A673 (cell line): ENCODE measurements around the gene SHOX. TPM values are rescaled to one million over a fixed set of nuclear protein-coding genes. Genes with fewer than 3 reads are reported as not detected.

Experiments
- BruUV-seq: library from RNA; stranded (reverse); fragments of 400-500 nt; replicated peaks from 2 replicates; lab custom pipeline; 2021; lab: Mats Ljungman, UMichigan
- CTCF ChIA-PET: fragments of 300-600 bp; sonication (Branson Sonifier 250); formaldehyde crosslinking; loops from one replicate; lab custom pipeline; 2022; ENCODE audit warnings: antibody characterized with exemption; lab: Charles Lee
- POLR2A ChIA-PET: fragments of 300-600 bp; sonication (Branson Sonifier 250); formaldehyde crosslinking; loops from one replicate; lab custom pipeline; 2022; ENCODE audit warnings: antibody characterized with exemption; ENCODE audit not compliant: low non-redundant PET; lab: Charles Lee
- DNase-seq: peaks from one replicate; pipeline ENCODE4 v3.0.0-alpha.2; 2015; ENCODE audit warnings: low spot score
- H3K27ac ChIP-seq: fragments of 200-600 bp; sonication (generic); 2 replicates; pipeline ENCODE4 v1.5.1; 2016; ENCODE audit warnings: mixed run types, low read depth, mild to moderate bottlenecking, mixed read lengths, antibody characterized with exemption, low read length; ENCODE audit not compliant: poor library complexity, severe bottlenecking
- H3K27me3 ChIP-seq: fragments of 200-600 bp; sonication (generic); replicated peaks from 2 replicates; pipeline ENCODE4 v1.6.1; 2017; ENCODE audit warnings: mixed run types, low read depth, mild to moderate bottlenecking, mixed read lengths, antibody characterized with exemption, low read length; ENCODE audit not compliant: insufficient read depth, poor library complexity
- H3K36me3 ChIP-seq: fragments of 200-600 bp; sonication (generic); 2 replicates; pipeline ENCODE4 v1.6.1; 2016; ENCODE audit warnings: mixed run types, mild to moderate bottlenecking, mixed read lengths, antibody characterized with exemption, low read length; ENCODE audit not compliant: insufficient read depth, poor library complexity, severe bottlenecking
- H3K4me1 ChIP-seq: fragments of 200-600 bp; sonication (generic); 2 replicates; pipeline ENCODE4 v1.6.1; 2017; ENCODE audit warnings: mixed run types, mild to moderate bottlenecking, mixed read lengths, antibody characterized with exemption, low read length; ENCODE audit not compliant: insufficient read depth, poor library complexity, severe bottlenecking
- H3K4me3 ChIP-seq: fragments of 200-600 bp; sonication (generic); 2 replicates; pipeline ENCODE4 v1.5.1; 2016; ENCODE audit warnings: low read depth, mixed run types, mild to moderate bottlenecking, mixed read lengths, low read length; ENCODE audit not compliant: poor library complexity, severe bottlenecking
- H3K9me3 ChIP-seq: fragments of 200-600 bp; sonication (generic); 2 replicates; pipeline ENCODE4 v1.6.1; 2016; ENCODE audit warnings: mixed run types, low read depth, mild to moderate bottlenecking, mixed read lengths, antibody characterized with exemption, low read length; ENCODE audit not compliant: poor library complexity, severe bottlenecking
- EZH2 ChIP-seq: fragments of 200-600 bp; sonication (generic); IDR thresholded peaks from 2 replicates; pipeline ENCODE4 v1.6.1; 2017; ENCODE audit warnings: borderline replicate concordance, low read depth, mild to moderate bottlenecking, mixed read lengths, antibody characterized with exemption, low read length; ENCODE audit not compliant: poor library complexity, severe bottlenecking
- intact Hi-C: fragments of 100-400 bp; cut with micrococcal nuclease; formaldehyde crosslinking; loops from one replicate; pipeline ENCODE4 v1.10.0; 2022; ENCODE audit not compliant: unreplicated experiment
- total RNA-seq: library from RNA; stranded (reverse); gene quantifications from 2 replicates; pipeline ENCODE4 v1.2.3, GENCODE V29; 2021
- TF ChIP-seq, protein P1 (sequence below): fragments of 300-800, 200-600 bp; sonication (generic); conservative IDR thresholded peaks from 2 replicates; pipeline ENCODE4 v1.5.1; 2017; ENCODE audit warnings: low read depth, mild to moderate bottlenecking, antibody characterized with exemption, low read length, moderate library complexity, mixed read lengths

Gene SHOX
- total RNA-seq, 1 experiment from 2014 or later: not detected

DNA sequence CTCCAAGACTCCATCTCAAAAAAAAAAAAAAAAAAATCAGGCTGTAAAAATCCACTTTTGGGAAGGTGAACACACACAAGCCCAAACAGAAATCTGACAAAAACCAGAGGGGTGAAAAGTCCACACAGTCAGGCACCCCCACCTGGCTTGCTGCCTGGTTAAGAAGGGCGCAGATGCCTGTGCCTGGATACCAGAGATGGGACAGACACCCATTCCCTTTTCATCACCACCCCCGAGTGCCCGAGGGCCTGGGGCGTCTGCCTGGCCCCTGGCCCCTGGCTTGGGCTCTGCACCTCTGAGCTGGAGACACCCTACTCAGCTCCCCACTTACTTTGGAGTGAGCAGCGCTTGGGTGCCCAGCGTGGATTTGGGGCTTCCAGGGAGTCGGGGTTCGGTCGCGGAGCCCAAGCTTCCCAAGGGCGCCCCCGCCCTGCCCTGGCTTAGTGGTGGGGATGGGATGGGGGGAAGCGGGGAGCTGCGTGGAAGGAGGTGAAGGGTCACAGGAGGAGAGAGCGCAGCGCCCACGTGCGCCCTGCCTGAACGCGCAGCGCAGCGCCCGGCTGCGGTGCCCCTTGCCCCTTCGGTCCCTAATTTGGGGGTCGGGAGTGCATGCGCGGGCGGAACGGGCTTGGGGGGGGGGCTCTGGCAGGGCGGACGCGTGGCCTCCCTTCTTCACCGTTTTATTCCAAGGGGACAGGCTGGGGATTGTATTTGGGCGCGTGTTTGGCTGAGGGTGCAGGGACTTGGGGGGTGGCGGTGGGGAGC lies 11.3 kb downstream of the SHOX start:
- DNase-seq: no peak
- H3K9me3 ChIP-seq: no peaks in the 10 kb centered on the region
- TF ChIP-seq, protein P1, sequence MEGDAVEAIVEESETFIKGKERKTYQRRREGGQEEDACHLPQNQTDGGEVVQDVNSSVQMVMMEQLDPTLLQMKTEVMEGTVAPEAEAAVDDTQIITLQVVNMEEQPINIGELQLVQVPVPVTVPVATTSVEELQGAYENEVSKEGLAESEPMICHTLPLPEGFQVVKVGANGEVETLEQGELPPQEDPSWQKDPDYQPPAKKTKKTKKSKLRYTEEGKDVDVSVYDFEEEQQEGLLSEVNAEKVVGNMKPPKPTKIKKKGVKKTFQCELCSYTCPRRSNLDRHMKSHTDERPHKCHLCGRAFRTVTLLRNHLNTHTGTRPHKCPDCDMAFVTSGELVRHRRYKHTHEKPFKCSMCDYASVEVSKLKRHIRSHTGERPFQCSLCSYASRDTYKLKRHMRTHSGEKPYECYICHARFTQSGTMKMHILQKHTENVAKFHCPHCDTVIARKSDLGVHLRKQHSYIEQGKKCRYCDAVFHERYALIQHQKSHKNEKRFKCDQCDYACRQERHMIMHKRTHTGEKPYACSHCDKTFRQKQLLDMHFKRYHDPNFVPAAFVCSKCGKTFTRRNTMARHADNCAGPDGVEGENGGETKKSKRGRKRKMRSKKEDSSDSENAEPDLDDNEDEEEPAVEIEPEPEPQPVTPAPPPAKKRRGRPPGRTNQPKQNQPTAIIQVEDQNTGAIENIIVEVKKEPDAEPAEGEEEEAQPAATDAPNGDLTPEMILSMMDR: no peak
- no peak for TF ChIP-seq EZH2
- ChIA-PET CTCF (no interaction called here), POLR2A (no interaction called here)
- peaks cover 30% of the 10 kb centered on the region for H3K27me3 ChIP-seq
- H3K27ac ChIP-seq: no peak overlapping the region
- H3K36me3 ChIP-seq: no peaks in the 10 kb centered on the region
- no peak overlapping the region for H3K4me3 ChIP-seq
- intact Hi-C loops: no loop called here
- H3K4me1 ChIP-seq: no peaks in the 10 kb centered on the region
- BruUV-seq: no TSS peak

DNA sequence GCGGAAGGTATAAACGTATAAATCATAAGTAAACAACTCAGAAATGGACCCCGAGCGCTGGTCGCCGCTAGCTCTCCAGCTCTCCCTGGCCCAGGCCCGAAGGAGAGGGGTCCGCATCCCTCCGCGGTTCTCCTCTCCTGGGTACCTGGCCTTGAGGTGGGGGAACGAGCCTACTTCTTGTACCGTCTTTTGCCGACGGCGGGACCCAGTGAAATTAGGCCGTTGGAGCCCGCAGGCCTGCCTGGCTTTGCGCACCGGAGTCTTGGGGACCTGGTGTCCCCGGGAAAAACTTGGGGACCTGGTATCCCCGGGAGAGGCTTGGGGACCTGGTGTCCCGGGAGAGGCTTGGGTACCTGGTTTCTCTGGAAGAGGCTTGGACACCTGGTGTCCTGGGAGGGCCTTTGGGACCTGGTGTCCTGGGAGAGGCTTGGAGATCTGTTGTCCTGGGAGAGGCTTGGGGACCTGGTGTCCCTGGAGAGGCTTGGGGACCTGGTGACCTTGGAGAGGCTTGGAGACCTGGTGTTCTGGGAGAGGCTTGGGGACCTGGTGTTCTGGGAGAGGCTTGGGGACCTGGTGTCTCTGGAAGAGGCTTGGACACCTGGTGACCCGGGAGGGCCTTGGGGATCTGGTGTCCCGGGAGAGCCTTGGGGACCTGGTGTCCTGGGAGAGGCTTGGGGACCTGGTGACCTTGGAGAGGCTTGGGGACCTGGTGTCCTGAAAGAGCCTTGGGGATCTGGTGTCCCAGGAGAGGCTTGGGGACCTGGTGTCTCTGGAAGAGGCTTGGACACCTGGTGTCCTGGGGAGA lies 12.0 kb downstream of the SHOX start:
- no peak for TF ChIP-seq EZH2
- TF ChIP-seq, protein P1: no peak
- ChIA-PET POLR2A (no interaction called here), CTCF (no interaction called here)
- Histone ChIP-seq H3K9me3 (no peaks in the 10 kb centered on the region), H3K4me1 (no peaks in the 10 kb centered on the region), H3K4me3 (no peak overlapping the region), H3K27me3 (peaks cover 23% of the 10 kb centered on the region), H3K36me3 (no peaks in the 10 kb centered on the region), H3K27ac (no peak overlapping the region)
- BruUV-seq: no TSS peak
- no peak for DNase-seq
- intact Hi-C loops: no loop called here

DNA sequence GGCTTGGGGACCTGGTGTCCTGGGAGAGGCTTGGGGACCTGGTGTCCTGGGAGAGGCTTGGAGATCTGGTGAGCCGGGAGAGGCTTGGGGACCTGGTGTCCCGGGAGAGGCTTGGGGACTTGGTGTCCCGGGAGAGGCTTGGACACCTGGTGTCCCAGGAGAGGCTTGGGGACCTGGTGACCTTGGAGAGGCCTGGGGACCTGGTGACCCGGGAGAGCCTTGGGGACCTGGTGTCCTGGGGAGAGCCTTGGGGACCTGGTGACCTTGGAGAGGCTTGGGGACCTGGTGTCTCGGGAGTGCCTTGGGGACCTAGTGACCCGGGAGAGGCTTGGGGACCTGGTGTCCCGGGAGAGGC lies 12.6 kb downstream of the SHOX start:
- POLR2A ChIA-PET: no interaction called here
- Histone ChIP-seq H3K36me3 (no peaks in the 10 kb centered on the region), H3K4me1 (no peaks in the 10 kb centered on the region), H3K4me3 (no peak overlapping the region), H3K27ac (no peak overlapping the region), H3K27me3 (peaks cover 17% of the 10 kb centered on the region), H3K9me3 (no peaks in the 10 kb centered on the region)
- DNase-seq: no peak
- intact Hi-C loops: no loop called here
- CTCF ChIA-PET: no interaction called here
- no peak for TF ChIP-seq EZH2
- TF ChIP-seq, protein P1: no peak
- BruUV-seq: no TSS peak
